Activated CD4-positive, alpha-beta T cell treated with anti-CD3 and anti-CD28 coated beads, Interleukin-2, Interleukin-6, amounts not matched to agents 100 ng/mL and 50 ng/mL, durations not matched to agents 16 hours and 8 hours (primary cell): ENCODE measurements around the gene CALN1.
"Not testable (repeated sequence)": the region's sequence is repeated elsewhere in the genome, so short reads cannot be mapped to it uniquely, and the experiment has no call there.

Experiments used
- DNase-seq: peaks from one replicate; pipeline ENCODE4 v3.0.0-alpha.2; 2020

The CALN1 gene

GRCh38 chr7:72080341-72080766, 331.8 kb downstream of the CALN1 start:
- DNase-seq, result no peak

GRCh38 chr7:72078856-72079255, 333.3 kb downstream of the CALN1 start:
- DNase-seq, result no peak

- DNase-seq, result no peak
Observed at GRCh38 chr7:72078301-72078700, 333.8 kb downstream of the CALN1 start.

GRCh38 chr7:72077786-72078185, 334.4 kb downstream of the CALN1 start:
- no peak for DNase-seq

- DNase-seq, result no peak
Observed at GRCh38 chr7:72072901-72073300, 339.2 kb downstream of the CALN1 start.

GRCh38 chr7:72069263-72069662, 342.9 kb downstream of the CALN1 start:
- no peak for DNase-seq

- DNase-seq, result not testable (repeated sequence)
Observed at GRCh38 chr7:72065764-72066163, 346.4 kb downstream of the CALN1 start.

- no peak for DNase-seq
Observed at GRCh38 chr7:72064916-72065315, 347.2 kb downstream of the CALN1 start.

- no peak for DNase-seq
Observed at GRCh38 chr7:72063330-72063729, 348.8 kb downstream of the CALN1 start.

- no peak for DNase-seq
Observed at GRCh38 chr7:72062666-72063065, 349.5 kb downstream of the CALN1 start.

GRCh38 chr7:72059925-72060324, 352.2 kb downstream of the CALN1 start:
- DNase-seq, result no peak

- DNase-seq, result no peak
Observed at GRCh38 chr7:72058579-72058978, 353.6 kb downstream of the CALN1 start.

GRCh38 chr7:72057796-72058195, 354.3 kb downstream of the CALN1 start:
- no peak for DNase-seq

- no peak for DNase-seq
Observed at GRCh38 chr7:72057231-72057630, 354.9 kb downstream of the CALN1 start.

GRCh38 chr7:72055426-72055825, 356.7 kb downstream of the CALN1 start:
- DNase-seq, result no peak

GRCh38 chr7:72053292-72053691, 358.8 kb downstream of the CALN1 start:
- no peak for DNase-seq

- DNase-seq, result no peak
Observed at GRCh38 chr7:72048420-72048819, 363.7 kb downstream of the CALN1 start.

- no peak for DNase-seq
Observed at GRCh38 chr7:72042855-72043254, 369.3 kb downstream of the CALN1 start.

GRCh38 chr7:72040641-72041040, 371.5 kb downstream of the CALN1 start:
- DNase-seq, result no peak

GRCh38 chr7:72039460-72039859, 372.7 kb downstream of the CALN1 start:
- no peak for DNase-seq

- DNase-seq, result no peak
Observed at GRCh38 chr7:72038022-72038732, 374.0 kb downstream of the CALN1 start.

- no peak for DNase-seq
Observed at GRCh38 chr7:72037516-72037915, 374.6 kb downstream of the CALN1 start.

- no peak for DNase-seq
Observed at GRCh38 chr7:72035266-72035665, 376.9 kb downstream of the CALN1 start.

GRCh38 chr7:72032934-72033333, 379.2 kb downstream of the CALN1 start:
- no peak for DNase-seq

- DNase-seq, result no peak
Observed at GRCh38 chr7:72030994-72031667, 381.0 kb downstream of the CALN1 start.
